Lung microvascular endothelial cell (primary cell): Measurements from ENCODE around the gene MTM1. TPM values are rescaled to one million over a fixed set of nuclear protein-coding genes. Genes with fewer than 3 reads are reported as not detected.

ENCODE experiments used
- DNase-seq, 2 donors: peaks; one replicate each; pipeline versions ENCODE4 v3.0.0 to v3.0.0-alpha.2; 2010; ENCODE audit warnings: low read depth in 2 of 2
- total RNA-seq: library from RNA; depleted of rRNA; stranded (reverse); fragments of >200 nt; gene quantifications from 2 replicates; pipeline ENCODE4 v1.2.1, GENCODE V29; 2014

MTM1 gene
- total RNA-seq, 1 donor from 2014 or later: 26.0 TPM

DNA sequence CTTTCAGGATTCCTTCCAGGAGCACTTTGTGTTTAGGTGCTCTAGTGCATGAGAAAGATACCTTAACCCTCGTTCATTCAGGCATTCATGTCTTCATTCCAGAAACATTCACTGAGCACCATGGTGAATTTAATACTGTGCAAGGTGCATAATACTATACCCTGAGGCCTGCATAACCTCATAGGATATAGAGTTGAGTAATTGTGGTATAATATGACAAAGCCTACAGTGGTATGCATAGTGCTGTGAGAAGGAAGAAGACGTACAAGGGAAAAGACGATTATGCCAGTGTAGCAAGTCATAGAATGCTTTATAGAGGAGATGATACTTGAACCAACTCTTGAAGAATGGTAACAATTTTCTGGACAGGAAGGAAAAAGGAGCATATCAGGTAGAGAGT, 34.3 kb downstream of the MTM1 start:
- no peak for DNase-seq

DNA sequence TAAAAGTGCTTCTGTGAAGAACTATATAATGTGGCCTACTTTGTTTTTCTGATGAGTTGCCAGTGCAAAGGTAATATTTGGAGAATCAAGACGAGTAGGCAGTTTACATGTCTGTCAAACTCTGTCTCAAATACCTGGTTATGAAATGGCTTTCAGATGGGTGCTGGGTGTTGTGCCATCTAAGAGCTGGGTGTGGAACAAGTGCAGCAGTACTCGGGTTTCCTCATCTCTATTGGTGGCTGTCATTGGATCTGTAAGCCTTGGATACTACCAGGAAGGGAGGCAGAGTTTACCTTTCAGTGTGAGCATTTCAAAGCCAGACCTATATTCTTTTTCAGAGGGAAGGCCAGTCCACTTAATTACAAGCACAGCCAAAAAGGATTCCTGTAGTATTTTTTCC, 37.2 kb downstream of the MTM1 start:
- DNase-seq: no peak

GRCh38 chrX:150607201-150607600, 38.8 kb downstream of the MTM1 start:
- no peak for DNase-seq

DNA sequence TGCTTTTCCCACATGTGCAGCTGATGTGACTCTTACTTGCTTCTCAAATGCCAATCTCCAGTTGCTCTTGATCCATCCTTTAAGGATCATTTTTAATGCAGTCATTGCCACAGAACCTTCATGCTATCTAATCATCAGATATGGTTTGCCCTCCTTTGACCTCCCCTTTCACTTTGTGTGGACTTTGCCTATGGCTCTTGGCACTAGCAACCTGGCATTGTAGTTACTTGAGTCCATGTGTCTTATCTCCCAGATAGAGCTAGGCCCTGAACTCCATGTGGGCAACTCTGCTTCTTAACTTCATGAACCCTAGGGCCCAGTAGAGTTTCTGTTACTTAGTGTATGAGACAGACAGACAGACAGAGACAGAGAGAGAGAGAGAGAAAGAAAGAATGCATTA, 41.6 kb downstream of the MTM1 start:
- DNase-seq: no peak

- no peak for DNase-seq
Measured at GRCh38 chrX:150610446-150610845, 42.0 kb downstream of the MTM1 start.

- no peak for DNase-seq
Measured at GRCh38 chrX:150615356-150615755, 46.9 kb downstream of the MTM1 start.

DNA sequence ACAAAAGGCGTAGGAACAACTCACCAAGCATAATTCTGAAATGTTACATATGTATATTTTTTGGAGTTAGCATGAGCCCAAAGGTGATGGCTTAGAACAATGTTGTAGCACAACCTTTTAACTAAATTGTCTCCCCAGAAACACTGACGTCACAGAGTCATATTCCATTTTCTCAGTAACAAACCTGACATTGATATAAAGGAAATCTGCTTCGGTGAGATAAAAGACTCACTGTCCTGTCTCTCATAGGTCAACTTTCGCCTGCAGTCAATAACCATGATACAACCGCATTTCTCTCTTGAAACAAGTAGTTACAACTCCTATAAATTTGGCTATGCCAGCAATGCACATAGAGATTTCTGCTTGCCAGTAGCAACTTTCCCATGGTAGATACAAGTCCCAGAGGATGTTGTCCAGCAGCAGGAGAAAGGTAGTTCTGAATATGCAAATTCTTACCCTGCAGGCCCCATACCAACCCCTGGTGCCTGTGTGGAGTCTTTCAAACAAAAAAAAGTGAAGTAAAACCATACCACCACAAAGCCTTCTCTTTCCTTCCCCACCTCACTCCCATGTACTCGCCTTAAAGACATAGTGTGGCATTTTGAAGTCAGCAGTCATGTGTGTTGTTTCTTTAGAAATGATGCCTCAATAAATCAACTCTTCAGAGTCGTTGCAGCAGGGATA, 47.9 kb downstream of the MTM1 start:
- DNase-seq: no peak

GRCh38 chrX:150616863-150617198, 48.4 kb downstream of the MTM1 start:
- DNase-seq: no peak

- DNase-seq: no peak
Measured at GRCh38 chrX:150621652-150622051, 53.2 kb downstream of the MTM1 start.

DNA sequence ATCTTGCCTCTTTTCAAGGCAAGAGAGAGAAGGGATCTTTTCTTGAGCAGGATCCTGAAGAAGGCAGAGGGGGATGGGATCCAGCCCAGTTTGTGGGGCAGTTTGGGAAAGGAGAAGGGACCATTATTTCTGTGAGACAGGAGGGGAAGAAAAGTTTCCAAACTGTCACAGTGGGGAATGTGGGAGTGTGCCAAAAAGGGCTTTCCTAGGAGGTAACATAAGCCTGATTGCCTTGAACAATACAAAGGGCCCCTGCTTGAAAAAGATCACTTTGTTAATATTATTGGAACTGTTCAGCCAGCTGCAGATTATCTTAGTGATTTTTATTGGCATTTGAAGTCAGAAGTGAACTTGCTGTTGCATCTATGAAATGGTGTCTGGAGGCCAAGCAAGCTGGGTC, 55.2 kb downstream of the MTM1 start:
- no peak for DNase-seq

DNA sequence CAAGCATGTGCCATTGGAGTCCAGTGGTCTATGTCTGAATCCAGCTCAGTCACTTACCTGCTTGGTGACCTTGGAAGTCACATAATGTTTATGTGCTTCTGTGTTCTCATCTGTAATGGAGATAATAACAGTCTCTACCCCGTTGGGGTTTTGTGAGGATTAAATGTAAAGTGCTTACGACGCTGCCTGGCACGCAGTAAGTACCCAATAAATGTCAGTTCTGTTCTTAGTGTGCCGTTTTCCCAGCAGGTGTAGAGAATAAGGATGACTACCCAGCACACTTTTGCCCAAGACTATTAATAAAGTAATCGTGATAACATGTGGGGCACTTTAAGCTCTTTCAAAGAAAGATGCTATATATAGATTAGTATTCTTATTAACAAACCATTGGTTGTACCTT, 56.7 kb downstream of the MTM1 start:
- no peak for DNase-seq

DNA sequence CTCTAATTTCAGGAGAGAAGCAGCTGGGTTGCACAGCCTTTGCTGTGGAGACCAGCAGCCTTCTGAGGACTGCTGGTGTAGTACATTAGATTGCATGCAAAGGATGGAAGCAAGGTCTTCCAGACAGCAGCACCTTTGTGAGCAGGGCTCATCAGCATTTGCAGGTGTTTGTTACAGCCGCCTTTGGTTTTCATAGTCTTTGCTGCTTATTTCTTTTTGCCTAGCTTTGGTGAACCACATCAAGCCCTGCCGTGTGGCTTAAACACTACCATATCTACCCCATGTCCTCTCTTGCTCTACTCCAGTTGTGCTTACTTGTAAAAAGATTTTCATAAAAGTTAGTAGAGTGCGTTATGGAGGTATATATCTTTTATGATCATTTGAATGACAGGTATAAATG, 57.5 kb downstream of the MTM1 start:
- DNase-seq: no peak

DNA sequence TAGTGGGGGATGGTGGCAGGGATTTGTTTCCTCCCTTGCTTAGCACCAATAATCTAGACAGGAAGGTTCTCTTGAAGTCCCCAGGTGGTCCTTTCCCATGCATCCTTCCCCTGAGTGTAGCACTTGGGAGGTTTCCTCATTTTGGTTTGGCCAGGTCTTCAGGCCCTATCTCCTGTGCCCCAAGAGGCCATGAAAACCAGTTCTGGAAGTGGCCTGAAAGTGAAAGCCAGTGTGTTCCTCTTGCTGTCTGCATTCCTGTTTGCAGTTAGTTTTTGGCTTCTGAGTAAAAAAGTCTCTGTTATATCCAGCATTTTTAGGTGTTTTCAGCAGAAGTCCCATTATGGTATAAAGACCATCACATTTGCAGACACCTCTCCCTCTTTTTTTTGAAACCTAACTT, 59.5 kb downstream of the MTM1 start:
- DNase-seq: peak in 1 of 2 donors; percentile 2

DNA sequence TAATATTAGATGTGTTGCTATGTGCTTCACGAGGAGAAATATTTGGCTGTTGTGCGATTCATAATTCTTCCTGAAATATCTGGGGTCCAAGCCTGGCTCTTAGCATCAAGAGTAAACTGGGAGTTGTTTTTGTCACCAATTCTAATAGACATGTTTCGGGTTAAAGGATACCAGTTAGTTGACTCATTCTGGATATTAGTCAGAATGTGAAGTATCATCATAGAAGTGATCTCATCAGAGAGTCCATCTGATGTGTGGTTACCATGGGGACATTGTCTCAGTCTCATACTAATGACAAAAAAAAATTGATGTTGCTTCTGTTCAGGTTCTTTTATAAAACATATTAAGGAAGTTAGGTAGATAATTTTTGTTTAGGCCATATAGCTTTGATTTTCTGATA, 67.5 kb downstream of the MTM1 start:
- DNase-seq: peak; percentile 28 to 85

GRCh38 chrX:150642423-150642822, 74.0 kb downstream of the MTM1 start:
- no peak for DNase-seq

DNA sequence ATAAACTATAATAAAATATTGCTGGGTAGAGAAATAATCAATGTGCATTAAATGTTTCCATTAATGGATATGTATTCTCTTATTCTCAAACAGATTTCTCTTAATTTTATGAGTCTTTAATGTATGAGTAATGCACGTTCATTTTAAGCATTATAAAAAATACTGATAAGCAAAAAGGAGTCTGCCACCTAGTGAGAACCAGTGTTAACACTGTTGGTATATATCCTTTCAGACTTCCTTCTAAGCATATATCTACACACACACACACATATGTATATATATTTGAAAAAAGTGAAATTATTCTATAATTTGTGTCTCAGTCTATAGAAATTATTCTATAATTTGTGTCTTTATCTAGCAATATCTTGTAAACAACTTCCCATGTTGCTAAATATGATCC, 74.8 kb downstream of the MTM1 start:
- peak; percentile 5 to 29 for DNase-seq

- no peak for DNase-seq
Measured at GRCh38 chrX:150643958-150644357, 75.5 kb downstream of the MTM1 start.

GRCh38 chrX:150644422-150644821, 76.0 kb downstream of the MTM1 start:
- no peak for DNase-seq

- DNase-seq: peak in 1 of 2 donors; percentile 70
Measured at GRCh38 chrX:150647331-150647730, 78.9 kb downstream of the MTM1 start.

GRCh38 chrX:150648296-150648940, 80.0 kb downstream of the MTM1 start:
- DNase-seq: peak in 1 of 2 donors; percentile 47

DNA sequence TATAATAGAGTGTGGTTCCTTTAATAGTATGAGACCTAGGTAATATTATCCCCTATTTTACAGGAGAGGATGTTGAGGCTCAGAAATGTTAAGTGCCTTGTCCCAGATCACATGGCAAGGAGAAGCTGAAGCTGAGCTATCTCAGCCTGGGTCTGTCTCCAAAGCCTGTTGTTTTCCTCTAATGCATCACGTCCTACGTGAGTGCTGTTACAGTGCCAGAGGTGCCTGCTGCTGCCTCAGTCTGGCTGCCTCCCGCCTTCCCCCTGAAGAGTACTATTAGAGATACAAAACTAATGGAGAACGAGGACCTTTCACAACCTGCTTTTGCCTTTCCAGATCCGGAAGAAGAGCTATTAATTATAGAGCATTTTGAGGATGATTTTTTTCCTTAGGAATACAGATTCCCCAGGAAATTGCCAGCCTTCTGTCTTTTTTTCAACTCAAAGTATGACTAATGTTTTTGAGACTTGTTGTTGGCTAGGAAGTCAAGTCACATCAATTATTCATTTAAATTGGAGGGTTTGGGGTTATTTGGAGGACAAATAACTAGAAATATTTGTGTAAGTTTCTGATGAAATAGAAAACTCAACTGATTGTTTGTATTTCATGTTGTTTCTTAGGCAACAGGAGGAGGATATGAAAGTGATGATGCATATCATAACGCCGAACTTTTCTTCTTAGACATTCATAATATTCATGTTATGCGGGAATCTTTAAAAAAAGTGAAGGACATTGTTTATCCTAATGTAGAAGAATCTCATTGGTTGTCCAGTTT, 80.9 kb downstream of the MTM1 start:
- peak; percentile 15 to 85 for DNase-seq

GRCh38 chrX:150651906-150652305, 83.5 kb downstream of the MTM1 start:
- no peak for DNase-seq

DNA sequence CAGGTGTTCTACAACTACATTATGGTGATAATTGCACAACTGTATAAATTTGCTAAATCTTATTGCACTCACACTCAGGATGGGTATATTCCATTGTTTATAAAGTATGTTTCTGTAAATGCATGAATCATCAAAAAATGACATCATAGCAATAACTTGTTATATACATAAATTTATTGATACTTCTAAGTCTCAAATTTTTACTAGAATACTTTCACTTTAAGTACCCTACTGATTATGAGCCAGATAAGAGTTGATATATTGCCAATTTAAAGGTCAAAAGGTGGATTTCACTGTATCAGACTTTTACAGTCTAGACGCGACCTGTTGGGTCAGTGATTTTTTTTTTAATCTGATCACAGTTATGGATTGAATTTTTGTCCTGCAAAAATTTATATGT, 87.4 kb downstream of the MTM1 start:
- no peak for DNase-seq
